ENCODE results near the gene THSD4. TPM values are rescaled to one million over a fixed set of nuclear protein-coding genes. Genes with fewer than 3 reads are reported as not detected.

The THSD4 gene
- total and polyA plus RNA-seq, 2 experiments from 2014 or later = 5.1 to 25.5 TPM

GRCh38 chr15:71659730-71660067 lies 544.4 kb downstream of the THSD4 start:
- Histone ChIP-seq H3K9me3 (ENCODE audit: low read depth) (no peaks in the 10 kb centered on the region), H3K4me3 (no peak overlapping the region), H3K27ac (no peak overlapping the region), H3K36me3 (no peaks in the 10 kb centered on the region), H3K27me3 (no peaks in the 10 kb centered on the region), H3K4me1 (ENCODE audit: low read depth) (no peaks in the 10 kb centered on the region)
- DNase-seq (ENCODE audit: low read depth in 1 of 2, low spot score in 1 of 2) = no peak
- TF ChIP-seq, protein P1, sequence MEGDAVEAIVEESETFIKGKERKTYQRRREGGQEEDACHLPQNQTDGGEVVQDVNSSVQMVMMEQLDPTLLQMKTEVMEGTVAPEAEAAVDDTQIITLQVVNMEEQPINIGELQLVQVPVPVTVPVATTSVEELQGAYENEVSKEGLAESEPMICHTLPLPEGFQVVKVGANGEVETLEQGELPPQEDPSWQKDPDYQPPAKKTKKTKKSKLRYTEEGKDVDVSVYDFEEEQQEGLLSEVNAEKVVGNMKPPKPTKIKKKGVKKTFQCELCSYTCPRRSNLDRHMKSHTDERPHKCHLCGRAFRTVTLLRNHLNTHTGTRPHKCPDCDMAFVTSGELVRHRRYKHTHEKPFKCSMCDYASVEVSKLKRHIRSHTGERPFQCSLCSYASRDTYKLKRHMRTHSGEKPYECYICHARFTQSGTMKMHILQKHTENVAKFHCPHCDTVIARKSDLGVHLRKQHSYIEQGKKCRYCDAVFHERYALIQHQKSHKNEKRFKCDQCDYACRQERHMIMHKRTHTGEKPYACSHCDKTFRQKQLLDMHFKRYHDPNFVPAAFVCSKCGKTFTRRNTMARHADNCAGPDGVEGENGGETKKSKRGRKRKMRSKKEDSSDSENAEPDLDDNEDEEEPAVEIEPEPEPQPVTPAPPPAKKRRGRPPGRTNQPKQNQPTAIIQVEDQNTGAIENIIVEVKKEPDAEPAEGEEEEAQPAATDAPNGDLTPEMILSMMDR (IDR thresholded peaks at IDR 0.05; ENCODE audit: low read depth, low read length) = no peak

GRCh38 chr15:71660501-71660900 lies 545.2 kb downstream of the THSD4 start:
- Histone ChIP-seq H3K4me3 (no peak overlapping the region), H3K36me3 (no peaks in the 10 kb centered on the region), H3K4me1 (ENCODE audit: low read depth) (no peaks in the 10 kb centered on the region), H3K27ac (no peak overlapping the region), H3K27me3 (no peaks in the 10 kb centered on the region), H3K9me3 (ENCODE audit: low read depth) (no peaks in the 10 kb centered on the region)
- DNase-seq (ENCODE audit: low read depth in 1 of 2, low spot score in 1 of 2) = no peak
- TF ChIP-seq, protein P1 (IDR thresholded peaks at IDR 0.05; ENCODE audit: low read depth, low read length) = no peak

DNA sequence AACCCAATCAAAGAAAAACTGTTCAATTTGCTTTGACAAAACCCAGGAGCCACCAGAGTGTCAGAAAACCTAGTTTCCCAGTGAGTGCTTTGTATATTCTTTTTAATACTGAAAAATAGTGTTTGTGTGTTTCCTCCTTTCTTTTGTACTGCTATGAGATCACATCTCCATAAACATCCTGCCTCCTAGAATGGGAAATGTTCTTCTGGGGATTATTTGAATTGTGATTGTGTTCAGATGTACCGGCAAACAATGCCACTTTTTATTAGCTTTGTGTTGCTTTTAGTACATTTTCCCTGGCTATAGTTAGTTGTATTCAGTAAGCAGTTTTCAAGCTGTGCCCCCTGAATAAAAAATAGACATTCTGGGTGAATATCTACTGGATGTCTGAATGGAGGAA lies 547.0 kb downstream of the THSD4 start:
- Histone ChIP-seq H3K4me1 (ENCODE audit: low read depth) (no peaks in the 10 kb centered on the region), H3K4me3 (no peak overlapping the region), H3K27ac (no peak overlapping the region), H3K36me3 (no peaks in the 10 kb centered on the region), H3K9me3 (ENCODE audit: low read depth) (no peaks in the 10 kb centered on the region), H3K27me3 (no peaks in the 10 kb centered on the region)
- TF ChIP-seq, protein P1 (IDR thresholded peaks at IDR 0.05; ENCODE audit: low read depth, low read length) = no peak
- no peak for DNase-seq (ENCODE audit: low read depth in 1 of 2, low spot score in 1 of 2)

DNA sequence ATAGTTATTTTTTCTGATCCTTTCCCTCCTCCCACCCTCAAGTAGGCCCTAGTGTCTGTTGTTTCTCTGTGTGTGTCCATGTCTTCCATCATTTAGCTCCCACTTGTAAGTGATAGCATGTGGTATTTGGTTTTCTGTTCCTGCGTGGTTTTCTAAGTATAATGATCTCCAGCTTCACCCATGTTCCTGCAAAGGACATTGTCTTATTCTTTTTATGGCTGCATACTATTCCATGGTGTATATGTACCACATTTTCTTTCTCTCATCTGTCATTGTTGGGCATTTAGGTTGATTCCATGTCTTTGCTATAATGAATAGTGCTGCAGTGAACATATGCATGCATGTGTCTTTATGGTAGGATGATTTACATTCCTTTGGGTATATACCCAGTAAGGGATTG lies 549.4 kb downstream of the THSD4 start:
- DNase-seq (ENCODE audit: low read depth in 1 of 2, low spot score in 1 of 2) = no peak
- H3K9me3 ChIP-seq (ENCODE audit: low read depth) = no peaks in the 10 kb centered on the region
- no peak overlapping the region for H3K27ac ChIP-seq
- H3K4me3 ChIP-seq = no peak overlapping the region
- no peaks in the 10 kb centered on the region for H3K27me3 ChIP-seq
- TF ChIP-seq, protein P1 (IDR thresholded peaks at IDR 0.05; ENCODE audit: low read depth, low read length) = no peak
- H3K36me3 ChIP-seq = no peaks in the 10 kb centered on the region
- H3K4me1 ChIP-seq (ENCODE audit: low read depth) = no peaks in the 10 kb centered on the region

DNA sequence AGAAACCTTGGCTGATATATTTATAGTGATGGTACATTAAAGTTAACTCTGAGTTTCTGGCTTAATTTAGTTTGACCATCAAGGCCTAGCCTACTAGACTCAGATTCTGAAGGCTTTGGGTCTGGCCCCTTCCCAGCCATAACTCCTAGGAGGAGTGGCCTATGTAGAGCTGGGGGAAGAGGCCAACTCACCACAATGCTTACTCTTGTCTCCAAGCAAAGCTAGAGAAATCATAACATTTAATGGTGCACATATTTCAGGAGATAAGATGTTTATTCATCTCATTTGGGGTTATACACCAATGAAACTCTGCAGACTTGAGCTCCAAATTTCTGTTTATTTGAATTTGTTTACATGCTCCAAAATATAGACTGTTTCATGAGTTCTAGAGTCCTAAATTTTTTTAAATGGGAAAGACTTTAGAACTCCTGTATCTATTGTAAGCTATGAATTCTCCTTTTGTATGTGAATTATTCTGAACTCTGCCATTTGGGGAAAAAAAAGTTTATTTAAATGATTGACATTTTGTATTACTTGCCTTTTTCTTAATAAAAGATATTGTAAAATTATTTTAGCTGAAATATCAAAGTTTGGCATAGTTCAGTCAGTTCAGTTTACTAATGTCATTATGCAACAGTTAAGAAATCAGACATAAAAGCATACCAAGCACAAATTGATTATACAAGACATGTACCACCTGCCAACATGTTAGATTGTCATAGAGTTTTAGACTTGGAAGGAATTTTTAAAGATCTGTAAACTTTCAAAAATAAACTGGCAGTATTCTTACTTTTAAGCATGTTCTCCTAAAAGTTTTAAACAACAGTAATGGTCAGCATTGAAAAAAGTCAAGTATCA lies 551.7 kb downstream of the THSD4 start:
- Histone ChIP-seq H3K27me3 (no peaks in the 10 kb centered on the region), H3K36me3 (no peaks in the 10 kb centered on the region), H3K4me1 (ENCODE audit: low read depth) (no peaks in the 10 kb centered on the region), H3K9me3 (ENCODE audit: low read depth) (no peaks in the 10 kb centered on the region), H3K27ac (no peak overlapping the region), H3K4me3 (no peak overlapping the region)
- TF ChIP-seq, protein P1 (IDR thresholded peaks at IDR 0.05; ENCODE audit: low read depth, low read length) = no peak
- no peak for DNase-seq (ENCODE audit: low read depth in 1 of 2, low spot score in 1 of 2)

Measured in cardiac muscle cell (in vitro differentiated cells and primary cell).